A549 (cell line): Measurements from ENCODE around the gene BRAF.
"Not testable (repeated sequence)": the region's sequence is repeated elsewhere in the genome, so short reads cannot be mapped to it uniquely, and the experiment has no call there.

Source experiments
- EP300 ChIP-seq, 2 experiments: fragments of >200 bp; sonication (Bioruptor Twin); formaldehyde crosslinking; IDR thresholded peaks; 2 replicates in 1 of 2; 3 replicates in 1 of 2; pipeline ENCODE4 v1.6.1; 2016 to 2017
- PHF8 ChIP-seq: fragments of 200-600 bp; sonication (generic); IDR thresholded peaks from 2 replicates; pipeline ENCODE4 v1.6.1; 2016; ENCODE audit warnings: low read depth, mild to moderate bottlenecking, antibody characterized with exemption, moderate library complexity, borderline replicate concordance

DNA sequence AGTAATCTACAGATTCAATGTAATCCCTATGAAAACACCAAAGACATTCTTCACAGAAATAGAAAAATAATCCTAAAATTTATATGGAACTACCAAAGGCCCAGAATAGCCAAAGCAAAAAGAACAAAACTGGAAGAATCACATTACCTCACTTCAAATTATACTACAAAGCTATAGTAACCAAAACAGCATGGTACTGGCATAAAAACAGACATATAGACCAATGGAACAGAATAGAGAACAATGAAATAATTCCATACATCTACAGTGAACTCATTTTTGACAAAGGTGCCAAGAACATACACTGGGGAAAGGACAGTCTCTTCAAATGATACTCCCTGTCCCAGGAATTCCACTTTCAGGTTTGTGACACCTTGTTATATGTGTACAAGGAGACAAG, 107.3 kb downstream of the BRAF start:
- TF ChIP-seq EP300 (IDR thresholded peaks at IDR 0.05); PHF8: not testable (repeated sequence)
